OCI-LY3 (cell line): Measurements from ENCODE around the gene FDXR.
"Not testable (repeated sequence)": the region's sequence is repeated elsewhere in the genome, so short reads cannot be mapped to it uniquely, and the experiment has no call there.

Source experiments
- H2AFZ ChIP-seq: fragments of 200-600, 300-600 bp; shearing (Covaris generic); 2 replicates; pipeline ENCODE4 v1.6.0; 2014; ENCODE audit warnings: antibody characterized with exemption, low read depth, low read length
- H3K27ac ChIP-seq: fragments of 200-600, 300-600 bp; sonication (generic); 2 replicates; pipeline ENCODE4 v1.5.1; 2014; ENCODE audit warnings: mild to moderate bottlenecking, low read length, moderate library complexity, mixed read lengths
- H3K27me3 ChIP-seq: fragments of 200-600, 300-600 bp; sonication (generic); 2 replicates; pipeline ENCODE4 v1.6.1; 2014; ENCODE audit warnings: low read depth, low read length, mixed read lengths
- H3K36me3 ChIP-seq: fragments of 200-600, 300-600 bp; sonication (generic); replicated peaks from 2 replicates; pipeline ENCODE3; 2014; ENCODE audit warnings: low read depth, low read length, mixed read lengths
- H3K4me1 ChIP-seq: fragments of 300-600, 200-600 bp; sonication (generic); 2 replicates; pipeline ENCODE4 v1.6.1; 2014; ENCODE audit warnings: low read length, mixed read lengths
- H3K4me2 ChIP-seq: fragments of 200-600, 300-600 bp; sonication (generic); 2 replicates; pipeline ENCODE4 v1.6.1; 2014; ENCODE audit warnings: low read length, mixed read lengths
- H3K4me3 ChIP-seq: fragments of 300-600, 200-600 bp; sonication (generic); 2 replicates; pipeline ENCODE4 v1.5.1; 2014; ENCODE audit warnings: antibody characterized with exemption, mild to moderate bottlenecking, low read length, moderate library complexity
- H3K79me2 ChIP-seq: fragments of 300-600, 200-600 bp; shearing (Covaris generic); 2 replicates; pipeline ENCODE4 v1.6.1; 2014; ENCODE audit warnings: mild to moderate bottlenecking, low read length, mixed read lengths
- H3K9ac ChIP-seq: fragments of 300-600, 200-600 bp; shearing (Covaris generic); 2 replicates; pipeline ENCODE4 v1.6.0; 2014; ENCODE audit warnings: mild to moderate bottlenecking, low read length, moderate library complexity
- H3K9me3 ChIP-seq: fragments of 200-600, 300-600 bp; shearing (Covaris generic); 2 replicates; pipeline ENCODE4 v1.6.1; 2014; ENCODE audit warnings: low read length, mixed read lengths; ENCODE audit not compliant: insufficient read depth
- H4K20me1 ChIP-seq: fragments of 200-600, 300-600 bp; sonication (generic); 2 replicates; pipeline ENCODE4 v1.6.1; 2016; ENCODE audit warnings: low read length, mixed read lengths; ENCODE audit not compliant: insufficient read depth
- CTCF ChIP-seq: fragments of 200-600, 300-600 bp; sonication (generic); IDR thresholded peaks from 2 replicates; pipeline ENCODE4 v1.5.1; 2014; ENCODE audit warnings: antibody characterized with exemption, low read length, low read depth
- EZH2phosphoT487 ChIP-seq: fragments of 200-600 bp; shearing (Covaris generic); IDR thresholded peaks from 2 replicates; pipeline ENCODE4 v1.6.1; 2018; ENCODE audit warnings: antibody characterized with exemption, mixed run types, low read depth

FDXR gene

DNA sequence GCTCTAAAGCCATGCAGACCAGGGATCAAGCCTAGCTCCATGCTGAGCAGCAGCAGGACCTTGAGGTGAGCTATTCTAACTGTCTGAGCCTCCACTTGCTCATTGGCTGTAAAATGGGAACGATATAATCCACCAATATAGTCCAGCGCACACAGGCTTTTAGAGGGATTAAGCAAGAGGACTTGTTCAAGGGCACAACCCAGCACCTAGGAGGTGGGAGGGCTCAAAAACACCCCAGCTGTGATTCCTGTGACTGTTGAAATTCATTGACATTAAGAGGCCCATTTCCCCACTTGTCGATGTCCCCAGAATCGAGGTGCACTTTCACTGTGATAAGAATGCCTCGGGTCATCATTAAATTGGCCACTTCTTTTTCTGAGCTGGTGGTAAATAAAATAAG, 46.1 kb upstream of the FDXR start:
- no peak for TF ChIP-seq CTCF
- no peak for TF ChIP-seq EZH2phosphoT487
- no peaks in the 10 kb centered on the region for H3K36me3 ChIP-seq
- no peak overlapping the region for H2AFZ ChIP-seq
- H3K9ac ChIP-seq: no peak overlapping the region
- H3K79me2 ChIP-seq: no peaks in the 10 kb centered on the region
- H3K4me1 ChIP-seq: no peaks in the 10 kb centered on the region
- no peaks in the 10 kb centered on the region for H3K9me3 ChIP-seq
- no peaks in the 10 kb centered on the region for H3K27me3 ChIP-seq
- H4K20me1 ChIP-seq: no peaks in the 10 kb centered on the region
- H3K4me3 ChIP-seq: no peak overlapping the region
- no peak overlapping the region for H3K4me2 ChIP-seq
- no peak overlapping the region for H3K27ac ChIP-seq

DNA sequence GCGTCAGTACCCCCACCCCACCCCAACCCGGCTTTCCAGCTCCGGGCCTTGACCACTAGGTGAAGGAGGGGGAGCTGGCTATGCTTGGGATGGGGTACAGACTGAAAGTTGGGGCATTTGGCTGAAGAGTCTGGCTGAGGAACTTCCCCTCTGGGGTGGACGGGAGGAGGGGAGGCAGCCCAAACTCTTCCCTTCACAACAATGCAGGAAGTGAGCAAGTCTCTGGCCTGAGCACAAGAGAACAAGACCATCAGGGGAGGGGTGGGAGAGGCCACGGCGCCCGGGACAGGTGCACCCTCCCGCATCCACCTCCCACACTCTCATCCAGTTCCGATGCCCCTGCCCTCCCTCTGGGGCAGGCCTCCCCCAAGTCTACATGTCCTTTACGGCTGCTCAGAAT, 44.6 kb upstream of the FDXR start:
- no peak for TF ChIP-seq EZH2phosphoT487
- TF ChIP-seq CTCF: no peak
- Histone ChIP-seq H2AFZ (no peak overlapping the region), H3K36me3 (no peaks in the 10 kb centered on the region)

GRCh38 chr17:74916851-74917199, 44.0 kb upstream of the FDXR start:
- TF ChIP-seq CTCF: no peak
- no peak for TF ChIP-seq EZH2phosphoT487
- Histone ChIP-seq H3K9me3 (no peaks in the 10 kb centered on the region), H3K4me3 (no peak overlapping the region), H3K4me2 (no peak overlapping the region), H3K9ac (no peak overlapping the region), H3K27ac (no peak overlapping the region), H2AFZ (no peak overlapping the region), H3K4me1 (no peaks in the 10 kb centered on the region), H3K27me3 (no peaks in the 10 kb centered on the region), H4K20me1 (no peaks in the 10 kb centered on the region), H3K79me2 (no peaks in the 10 kb centered on the region), H3K36me3 (no peaks in the 10 kb centered on the region)

More for the DNA sequence above, 44.6 kb upstream of the FDXR start:
- H3K4me1 ChIP-seq: no peaks in the 10 kb centered on the region
- H4K20me1 ChIP-seq: no peaks in the 10 kb centered on the region
- H3K4me2 ChIP-seq: no peak overlapping the region
- no peak overlapping the region for H3K9ac ChIP-seq
- H3K27ac ChIP-seq: no peak overlapping the region
- H3K9me3 ChIP-seq: no peaks in the 10 kb centered on the region
- no peaks in the 10 kb centered on the region for H3K27me3 ChIP-seq
- no peaks in the 10 kb centered on the region for H3K79me2 ChIP-seq
- H3K4me3 ChIP-seq: no peak overlapping the region

- Histone ChIP-seq H4K20me1 (no peaks in the 10 kb centered on the region), H3K27me3 (no peaks in the 10 kb centered on the region), H3K9ac (no peak overlapping the region), H3K4me2 (no peak overlapping the region), H3K36me3 (no peaks in the 10 kb centered on the region), H3K79me2 (no peaks in the 10 kb centered on the region), H3K4me3 (no peak overlapping the region), H3K9me3 (no peaks in the 10 kb centered on the region), H3K27ac (no peak overlapping the region), H3K4me1 (no peaks in the 10 kb centered on the region), H2AFZ (no peak overlapping the region)
- TF ChIP-seq CTCF (no peak), EZH2phosphoT487 (no peak)
Measured at GRCh38 chr17:74916136-74916850, 43.5 kb upstream of the FDXR start.

DNA sequence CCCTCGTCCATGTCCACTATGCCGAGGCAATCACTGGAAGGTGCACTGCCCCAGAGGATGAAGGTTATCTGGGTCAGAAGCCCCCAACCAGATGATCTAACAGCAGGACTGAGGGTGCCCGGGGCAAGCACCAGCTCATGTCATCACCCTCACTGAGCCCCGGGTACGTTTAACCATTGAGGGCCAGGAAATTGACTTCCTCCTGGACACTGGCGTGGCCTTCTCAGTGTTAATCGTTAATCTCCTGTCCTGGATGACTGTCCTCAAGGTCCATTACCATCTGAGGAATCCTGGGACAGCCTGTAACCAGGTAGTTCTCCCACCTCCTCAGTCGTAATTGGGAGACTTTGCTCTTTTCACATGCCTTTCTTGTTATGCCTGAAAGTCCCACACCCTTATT, 38.6 kb upstream of the FDXR start:
- H3K4me2 ChIP-seq, H3K36me3 ChIP-seq, H3K79me2 ChIP-seq, H3K4me3 ChIP-seq, H3K27ac ChIP-seq, H3K27me3 ChIP-seq, H2AFZ ChIP-seq, H4K20me1 ChIP-seq, H3K4me1 ChIP-seq, H3K9ac ChIP-seq, H3K9me3 ChIP-seq: not testable (repeated sequence)

GRCh38 chr17:74909097-74909496, 36.3 kb upstream of the FDXR start:
- H3K36me3 ChIP-seq, H2AFZ ChIP-seq, H3K79me2 ChIP-seq, H3K9ac ChIP-seq, H3K27ac ChIP-seq, H4K20me1 ChIP-seq, H3K9me3 ChIP-seq, H3K4me1 ChIP-seq, H3K27me3 ChIP-seq, H3K4me3 ChIP-seq, H3K4me2 ChIP-seq: not testable (repeated sequence)
